ENCODE results near the gene SLC25A5.
A peak's percentile ranks its signal among the peaks of the same experiment; 100 is the strongest.
"Not testable (repeated sequence)": the region's sequence is repeated elsewhere in the genome, so short reads cannot be mapped to it uniquely, and the experiment has no call there.

Gene SLC25A5

DNA sequence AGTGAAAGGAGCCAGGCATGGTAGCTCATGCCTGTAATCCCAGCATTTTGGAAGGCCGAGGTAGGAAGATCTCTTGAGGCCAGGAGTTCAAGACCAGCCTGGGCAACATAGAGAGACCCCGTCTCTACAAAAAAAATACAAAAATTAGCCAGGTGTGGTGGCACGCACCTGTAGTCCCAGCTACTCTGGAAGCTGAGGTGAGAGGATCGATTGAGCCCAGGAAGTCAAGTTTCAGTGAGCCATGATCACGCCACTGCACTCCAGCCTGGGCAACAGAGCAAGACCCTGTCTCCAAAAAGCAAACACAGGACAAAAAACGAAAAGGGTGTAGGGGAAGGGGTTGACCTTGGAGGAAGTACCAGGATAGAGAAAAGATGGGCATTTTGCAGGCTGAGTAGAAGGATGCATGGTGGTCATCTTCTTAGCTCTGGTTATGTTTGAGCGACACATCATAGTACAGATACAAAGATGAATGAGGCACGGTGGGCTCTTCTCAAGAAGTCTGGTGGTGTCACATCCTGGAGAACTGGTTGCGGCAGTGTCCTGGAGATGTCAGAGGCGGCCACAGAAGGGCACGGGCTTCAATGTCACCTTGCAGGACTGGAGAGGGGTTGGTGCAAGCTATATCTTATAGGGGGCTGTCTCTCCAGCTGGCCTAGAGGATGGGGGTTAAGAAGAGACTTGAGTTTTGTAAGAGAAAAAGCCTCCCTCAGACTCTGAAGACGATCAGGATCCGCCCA, 32.0 kb downstream of the SLC25A5 start:
- peak overlapping the region in 11 of 21 experiments; percentile 8 to 80 (median 66) for H3K27ac ChIP-seq

DNA sequence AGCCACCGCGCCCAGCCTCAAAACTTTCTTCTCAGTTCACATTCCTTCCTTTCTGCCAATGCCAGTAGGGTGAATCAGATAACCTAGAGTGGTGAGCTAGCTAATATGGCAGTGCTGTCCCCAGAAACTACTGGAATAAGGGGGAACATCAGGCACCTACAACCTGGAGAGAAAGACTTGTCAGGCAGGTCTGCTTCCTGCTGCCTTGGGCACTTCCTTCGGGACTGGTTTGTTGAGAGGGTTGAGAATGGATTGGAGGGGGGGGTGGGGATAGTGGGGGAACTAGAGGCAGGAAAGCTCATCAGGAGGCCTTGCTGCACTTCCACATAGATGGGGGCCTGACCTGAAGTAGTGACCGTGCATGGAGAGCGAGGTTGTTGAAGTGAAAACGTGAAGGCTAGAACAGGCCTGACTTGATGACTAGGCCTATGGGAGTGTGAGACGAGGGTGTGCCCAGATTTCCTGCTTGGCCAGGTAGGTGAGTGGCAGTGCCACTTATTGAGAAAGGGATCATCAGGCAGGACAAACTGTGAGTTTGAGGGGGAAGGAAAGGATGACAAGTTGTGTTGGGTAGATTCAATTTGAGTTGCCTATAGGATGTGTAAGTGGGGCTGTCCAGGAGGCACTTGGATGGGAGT, 33.4 kb downstream of the SLC25A5 start:
- Histone ChIP-seq H3K27ac (peak overlapping the region in 19 of 21 experiments; percentile 49 to 81 (median 69)), H3K4me3 (no peak overlapping the region)

More for the DNA sequence above, 32.0 kb downstream of the SLC25A5 start:
- no peak overlapping the region for H3K4me3 ChIP-seq

DNA sequence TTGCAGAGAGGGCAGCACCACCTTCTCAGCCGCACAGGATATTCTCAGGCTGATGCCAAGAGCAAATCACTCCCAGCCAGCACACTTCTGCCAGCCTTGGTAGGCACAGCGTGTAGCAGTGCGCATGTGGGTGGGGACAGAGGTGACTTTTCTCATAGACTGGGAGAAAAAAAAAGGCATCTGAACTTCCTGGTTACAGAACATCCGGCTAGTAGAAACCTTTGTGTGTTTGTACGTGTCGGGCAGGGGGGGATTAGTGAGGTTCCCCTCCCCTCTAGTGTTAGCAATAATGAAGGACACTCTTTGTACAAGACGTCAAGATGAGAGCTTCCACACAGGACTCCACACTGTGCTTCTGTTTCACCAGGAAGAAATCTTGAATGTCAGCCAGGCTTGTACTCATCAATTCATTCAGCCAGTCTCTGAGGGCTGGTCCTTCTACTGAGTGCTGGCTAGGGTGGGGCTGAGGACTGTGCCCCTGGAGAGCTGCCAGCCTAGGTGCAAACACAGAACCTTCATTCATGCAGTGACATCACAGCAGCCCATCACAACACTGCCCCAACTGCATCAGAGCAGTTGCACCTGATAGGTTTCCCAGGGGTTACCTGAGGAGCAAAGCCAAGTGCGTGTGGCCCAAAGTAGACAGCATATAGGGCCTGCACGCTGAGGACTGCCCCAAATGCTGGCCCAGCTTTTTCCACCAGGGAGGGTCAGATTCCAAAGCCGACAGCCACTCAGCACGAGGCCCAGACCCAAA, 34.7 kb downstream of the SLC25A5 start:
- H3K4me3 ChIP-seq = no peak overlapping the region
- H3K27ac ChIP-seq = peak overlapping the region in 19 of 21 experiments; percentile 16 to 81 (median 69)

DNA sequence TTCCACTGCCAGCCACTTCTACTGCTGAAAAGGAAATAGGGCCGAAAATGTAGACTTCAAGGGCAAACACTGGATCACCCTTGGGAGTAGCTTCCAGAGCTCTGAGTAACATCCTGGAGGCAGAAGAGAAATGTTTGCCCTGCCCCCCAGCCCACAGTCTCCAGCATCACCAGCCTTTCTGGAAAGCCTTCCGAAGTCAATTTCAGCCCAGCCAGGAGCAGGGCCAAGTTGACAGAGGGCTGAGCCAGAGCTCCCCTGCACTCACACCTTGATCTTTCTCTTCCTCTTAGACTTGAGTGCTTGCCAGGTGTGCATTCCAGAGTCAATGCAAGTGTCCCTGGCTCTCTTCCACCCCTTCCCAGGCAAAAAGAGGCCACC, 35.2 kb downstream of the SLC25A5 start:
- Histone ChIP-seq H3K4me3 (no peak overlapping the region), H3K27ac (peak overlapping the region in 20 of 21 experiments; percentile 12 to 81 (median 60))

DNA sequence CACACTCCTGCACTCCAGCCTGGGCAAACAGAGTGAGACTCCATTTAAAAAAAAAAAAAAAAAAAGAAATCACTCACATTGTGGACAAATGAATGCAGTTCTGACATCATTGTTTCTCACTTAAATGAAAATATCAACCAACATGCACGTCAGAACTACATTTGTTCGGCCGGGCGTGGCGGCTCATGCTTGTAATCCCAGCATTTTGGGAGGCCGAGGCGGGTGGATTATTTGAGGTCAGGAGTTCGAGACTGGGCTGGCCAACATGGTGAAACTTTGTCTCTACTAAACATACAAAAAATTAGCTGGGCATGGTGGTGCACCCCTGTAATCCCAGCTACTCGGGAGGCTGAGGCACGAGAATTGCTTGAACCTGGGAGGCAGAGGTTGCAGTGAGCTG, 36.9 kb downstream of the SLC25A5 start:
- not testable (repeated sequence) for H3K4me3 ChIP-seq, H3K27ac ChIP-seq

DNA sequence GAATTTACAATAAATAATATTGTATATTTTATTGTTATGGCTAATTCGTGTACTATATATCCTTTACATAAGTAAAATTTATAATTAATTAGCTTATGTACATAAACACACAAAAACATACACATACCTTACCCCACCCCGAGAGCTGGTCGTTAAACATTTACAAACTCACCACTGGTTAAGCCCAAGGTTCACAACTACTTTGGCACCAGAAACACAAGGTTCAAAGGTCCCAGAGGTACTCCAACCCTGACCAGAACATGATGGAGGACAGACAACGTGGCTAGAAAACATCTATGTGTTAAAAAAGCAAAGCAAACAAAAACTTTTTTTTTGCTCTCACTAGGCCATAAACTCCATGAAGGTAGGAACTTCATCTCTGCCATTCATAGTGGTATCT, 37.7 kb downstream of the SLC25A5 start:
- Histone ChIP-seq H3K27ac (no peak overlapping the region), H3K4me3 (no peak overlapping the region)

DNA sequence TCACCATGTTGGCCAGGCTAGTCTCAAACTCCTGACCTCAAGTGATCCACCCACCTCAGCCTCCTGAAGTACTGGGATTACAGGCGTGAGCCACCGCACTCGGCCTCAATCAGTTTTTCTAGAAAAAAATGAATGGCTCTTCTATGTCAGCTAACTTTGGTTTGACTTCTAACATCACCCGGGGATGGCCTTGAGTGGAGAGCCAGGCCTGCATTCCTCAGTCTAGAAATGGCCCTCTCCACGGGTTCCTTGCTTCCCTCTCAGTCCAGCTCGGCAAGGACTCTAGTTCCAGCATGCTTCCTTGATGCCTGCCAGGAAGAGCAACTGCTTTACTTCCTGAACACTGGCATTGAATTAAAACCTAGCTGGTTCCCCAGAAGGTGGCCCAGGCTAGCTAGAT, 39.0 kb downstream of the SLC25A5 start:
- Histone ChIP-seq H3K27ac (peak overlapping the region in 2 of 21 experiments; percentile 16 to 24), H3K4me3 (no peak overlapping the region)

DNA sequence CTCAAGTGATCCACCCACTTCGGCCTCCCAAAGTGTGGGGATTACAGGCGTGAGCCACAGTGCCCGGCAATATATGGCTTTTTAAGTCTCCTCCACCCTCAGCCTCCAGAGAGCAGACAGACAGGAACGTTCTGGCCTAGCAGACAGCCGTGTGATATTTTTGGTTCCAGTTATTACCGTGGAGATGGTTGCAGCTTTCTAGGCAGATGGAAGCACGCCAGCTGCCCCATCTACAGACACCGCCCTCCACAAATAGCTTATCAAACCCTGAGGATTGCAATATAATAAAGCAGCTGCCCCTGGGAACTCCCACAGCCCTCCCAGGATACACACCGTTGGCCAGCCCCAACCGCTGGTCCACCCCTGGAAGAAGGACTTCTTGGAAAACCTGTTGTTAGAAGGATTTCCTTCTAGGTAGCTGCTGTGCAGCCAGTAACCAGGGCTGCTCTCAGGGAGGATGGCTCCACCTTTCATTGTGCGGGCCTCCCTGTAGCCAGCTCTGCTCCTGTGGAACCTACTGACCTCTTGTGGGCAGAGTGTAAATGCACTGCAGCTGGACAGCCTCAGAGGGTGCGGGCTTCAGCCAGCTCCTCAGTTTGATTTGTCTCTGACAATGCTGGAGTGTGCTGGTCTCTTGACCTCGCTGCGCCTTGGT, 44.0 kb downstream of the SLC25A5 start:
- Histone ChIP-seq H3K27ac (no peak overlapping the region), H3K4me3 (no peak overlapping the region)

DNA sequence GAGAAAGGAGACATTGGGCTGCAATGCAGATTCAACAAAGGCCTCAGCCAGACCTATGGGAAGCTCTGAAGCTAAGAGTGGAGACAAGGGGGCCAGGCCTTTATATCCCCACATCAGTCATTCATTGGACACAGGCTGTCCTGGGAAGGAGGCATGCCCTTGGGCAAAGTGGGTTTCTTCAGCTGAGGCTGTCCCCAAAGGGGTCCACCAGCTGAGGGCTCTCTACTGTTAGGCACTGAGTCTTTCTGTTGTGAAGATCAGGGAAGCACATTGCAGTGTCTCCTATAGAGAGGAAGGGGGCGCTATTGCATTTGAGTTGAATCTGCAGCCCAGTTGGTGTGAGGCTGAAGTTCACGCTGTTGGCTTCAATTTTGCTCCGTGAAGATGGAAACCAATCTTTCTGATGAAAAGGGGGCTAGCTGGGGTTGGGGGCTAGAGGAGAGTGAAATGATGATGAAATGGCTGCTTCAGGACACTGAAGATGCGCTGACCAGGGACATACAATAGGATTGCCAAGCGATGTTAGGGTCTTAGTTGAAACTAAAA, 48.0 kb downstream of the SLC25A5 start:
- Histone ChIP-seq H3K4me3 (no peak overlapping the region), H3K27ac (no peak overlapping the region)

DNA sequence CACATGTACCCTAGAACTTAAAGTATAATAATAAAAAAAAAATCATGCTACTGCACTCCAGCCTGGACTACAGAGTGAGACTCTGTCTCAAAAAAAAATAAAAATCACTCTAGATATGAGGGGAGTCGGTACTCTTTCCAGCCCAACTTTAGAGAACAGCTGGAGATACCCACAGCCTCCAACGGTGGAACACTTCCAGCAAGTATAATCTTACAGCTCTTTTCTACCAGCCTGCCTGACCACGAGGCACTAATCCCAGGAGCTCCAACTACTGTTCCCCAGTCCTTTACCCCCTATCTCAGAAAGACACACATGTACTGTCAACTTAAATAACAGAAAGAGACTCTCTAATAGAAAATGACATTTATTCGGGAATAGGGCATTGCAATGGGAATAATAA, 50.1 kb downstream of the SLC25A5 start:
- H3K27ac ChIP-seq = no peak overlapping the region
- no peak overlapping the region for H3K4me3 ChIP-seq
